H9 (cell line): ENCODE results near the gene ZBTB33. TPM values are rescaled to one million over a fixed set of nuclear protein-coding genes. Genes with fewer than 3 reads are reported as not detected.

Experiments
- DNase-seq: peaks from one replicate; pipeline ENCODE4 v3.0.0-alpha.2; 2017
- H2AFZ ChIP-seq: one replicate; pipeline ENCODE4 v1.6.1; 2013; ENCODE audit warnings: mild to moderate bottlenecking, low read length, control low read depth, moderate library complexity
- H2AK5ac ChIP-seq: 2 replicates; pipeline ENCODE4 v1.6.1; 2013; ENCODE audit warnings: low read length, control low read depth, mixed read lengths; ENCODE audit not compliant: insufficient read length
- H2BK120ac ChIP-seq: one replicate; pipeline ENCODE4 v1.6.1; 2013; ENCODE audit warnings: low read depth, mild to moderate bottlenecking, low read length, control low read depth, inconsistent platforms; ENCODE audit not compliant: poor library complexity, severe bottlenecking
- H2BK12ac ChIP-seq: 2 replicates; pipeline ENCODE4 v1.6.1; 2013; ENCODE audit warnings: low read length, control low read depth, mixed read lengths, low read depth; ENCODE audit not compliant: insufficient read length
- H2BK15ac ChIP-seq: 2 replicates; pipeline ENCODE4 v1.6.1; 2013; ENCODE audit warnings: low read depth, low read length, control low read depth
- H2BK20ac ChIP-seq: one replicate; pipeline ENCODE4 v1.6.1; 2013; ENCODE audit warnings: low read depth, mild to moderate bottlenecking, low read length, control low read depth, inconsistent platforms; ENCODE audit not compliant: poor library complexity, severe bottlenecking
- H2BK5ac ChIP-seq: 2 replicates; pipeline ENCODE4 v1.6.1; 2013; ENCODE audit warnings: low read length, control low read depth, mixed read lengths; ENCODE audit not compliant: insufficient read length
- H3K14ac ChIP-seq: 2 replicates; pipeline ENCODE4 v1.6.1; 2013; ENCODE audit warnings: low read length, control low read depth; ENCODE audit not compliant: insufficient read depth
- H3K18ac ChIP-seq: 2 replicates; pipeline ENCODE4 v1.6.1; 2013; ENCODE audit warnings: low read depth, mild to moderate bottlenecking, mixed read lengths, low read length, control low read depth; ENCODE audit not compliant: insufficient read length
- H3K23ac ChIP-seq: 2 replicates; pipeline ENCODE4 v1.6.1; 2013; ENCODE audit warnings: low read length, control low read depth, mixed read lengths, low read depth; ENCODE audit not compliant: insufficient read length
- H3K23me2 ChIP-seq: 2 replicates; pipeline ENCODE4 v1.6.1; 2013; ENCODE audit warnings: low read depth, mild to moderate bottlenecking, mixed read lengths, low read length, control low read depth; ENCODE audit not compliant: insufficient read length, poor library complexity, severe bottlenecking
- H3K27ac ChIP-seq: 2 replicates; pipeline ENCODE4 v1.5.1; 2013; ENCODE audit warnings: low read length, control low read depth, mixed read lengths, low read depth; ENCODE audit not compliant: insufficient read length
- H3K27me3 ChIP-seq: 2 replicates; pipeline ENCODE4 v1.6.1; 2013; ENCODE audit warnings: low read length, control low read depth, inconsistent platforms; ENCODE audit not compliant: insufficient read depth
- H3K4ac ChIP-seq: 2 replicates; pipeline ENCODE4 v1.6.1; 2013; ENCODE audit warnings: low read depth, mild to moderate bottlenecking, control low read depth, inconsistent platforms, low read length, moderate library complexity
- H3K4me1 ChIP-seq: 2 replicates; pipeline ENCODE4 v1.6.1; 2013; ENCODE audit warnings: low read length, control low read depth, inconsistent platforms; ENCODE audit not compliant: insufficient read depth
- H3K4me2 ChIP-seq: 2 replicates; pipeline ENCODE4 v1.6.1; 2013; ENCODE audit warnings: low read length, control low read depth, mixed read lengths; ENCODE audit not compliant: insufficient read length, insufficient read depth
- H3K56ac ChIP-seq: 2 replicates; pipeline ENCODE4 v1.6.1; 2013; ENCODE audit warnings: low read depth, mild to moderate bottlenecking, mixed read lengths, low read length, control low read depth; ENCODE audit not compliant: insufficient read length
- H3K79me1 ChIP-seq: 2 replicates; pipeline ENCODE4 v1.6.1; 2013; ENCODE audit warnings: low read depth, mild to moderate bottlenecking, moderate library complexity, low read length, control low read depth, inconsistent platforms; ENCODE audit not compliant: insufficient read depth, poor library complexity, severe bottlenecking
- H3K79me2 ChIP-seq: 2 replicates; pipeline ENCODE4 v1.6.1; 2013; ENCODE audit warnings: low read length, control low read depth, inconsistent platforms; ENCODE audit not compliant: insufficient read depth
- H3K9ac ChIP-seq: 2 replicates; pipeline ENCODE4 v1.6.1; 2013; ENCODE audit warnings: low read length, control low read depth, mixed read lengths; ENCODE audit not compliant: insufficient read length; ENCODE audit errors: extremely low read depth
- H3K9me3 ChIP-seq: one replicate; pipeline ENCODE4 v1.6.1; 2013; ENCODE audit warnings: low read depth, low read length, inconsistent platforms; ENCODE audit not compliant: control insufficient read depth
- H3T11ph ChIP-seq: one replicate; pipeline ENCODE4 v1.6.1; 2013; ENCODE audit warnings: mild to moderate bottlenecking, low read length, control low read depth, inconsistent platforms
- H4K20me1 ChIP-seq: one replicate; pipeline ENCODE4 v1.6.1; 2013; ENCODE audit not compliant: control insufficient read depth, insufficient read length, insufficient read depth
- H4K5ac ChIP-seq: 2 replicates; pipeline ENCODE4 v1.6.1; 2013; ENCODE audit warnings: low read depth, mild to moderate bottlenecking, mixed read lengths, low read length, control low read depth; ENCODE audit not compliant: insufficient read length
- H4K8ac ChIP-seq: replicated peaks from 2 replicates; pipeline ENCODE4 v1.6.1; 2013; ENCODE audit warnings: low read length, control low read depth, mixed read lengths, low read depth; ENCODE audit not compliant: insufficient read length
- H4K91ac ChIP-seq: 2 replicates; pipeline ENCODE4 v1.6.1; 2013; ENCODE audit warnings: low read depth, mild to moderate bottlenecking, moderate library complexity, mixed read lengths, low read length, control low read depth; ENCODE audit not compliant: insufficient read length
- H3K27ac Mint-ChIP-seq, 3 experiments: 2 replicates in 2 of 3; 3 replicates in 1 of 3; pipeline ENCODE4 v1.8.0; 2020 to 2021; ENCODE audit warnings: mixed read lengths in 3 of 3, mild to moderate bottlenecking in 1 of 3, moderate library complexity in 1 of 3
- H3K27me3 Mint-ChIP-seq: 2 replicates; pipeline ENCODE4 v1.8.0; 2021; ENCODE audit warnings: low read depth, mild to moderate bottlenecking, moderate library complexity, mixed read lengths
- H3K36me3 Mint-ChIP-seq, 3 experiments: 2 replicates in 2 of 3; 3 replicates in 1 of 3; pipeline ENCODE4 v1.8.0; 2020 to 2021; ENCODE audit warnings: low read depth in 3 of 3, mixed read lengths in 3 of 3; ENCODE audit not compliant: insufficient read depth in 1 of 3
- H3K4me1 Mint-ChIP-seq, 2 experiments: 2 replicates each; pipeline ENCODE4 v1.8.0; 2020; ENCODE audit warnings: mixed read lengths in 2 of 2
- H3K4me3 Mint-ChIP-seq, 2 experiments: 2 replicates in 1 of 2; 3 replicates in 1 of 2; pipeline ENCODE4 v1.8.0; 2020 to 2021; ENCODE audit warnings: mild to moderate bottlenecking in 2 of 2, mixed read lengths in 2 of 2, moderate library complexity in 1 of 2
- H3K9me3 Mint-ChIP-seq, 2 experiments: 2 replicates in 1 of 2; 3 replicates in 1 of 2; pipeline ENCODE4 v1.8.0; 2020; ENCODE audit warnings: mild to moderate bottlenecking in 2 of 2, mixed read lengths in 2 of 2, moderate library complexity in 1 of 2
- WGBS: extraction: QIAGEN DNeasy Blood & Tissue Kit; methylation state at CpG from one replicate; pipeline ENCODE4 v1.1.7; 2013; ENCODE audit warnings: missing lambda C conversion rate, low lambda C conversion rate, mixed read lengths; ENCODE audit not compliant: insufficient read length; ENCODE audit errors: extremely low coverage; 5-methylcytosine and 5-hydroxymethylcytosine counted together
- total RNA-seq: library from RNA; stranded (reverse); gene quantifications from 2 replicates; pipeline ENCODE4 v1.2.1, GENCODE V29; 2021
- TF ChIP-seq, protein P1 (sequence below): fragments of 200-600 bp; sonication (generic); conservative IDR thresholded peaks from 3 replicates; pipeline ENCODE4 v1.8.0; 2021; ENCODE audit warnings: antibody characterized with exemption, mild to moderate bottlenecking

Gene ZBTB33
- total RNA-seq, 1 experiment from 2014 or later, result 18.7 TPM

GRCh38 chrX:120274145-120274544 is 23.5 kb downstream of the ZBTB33 start:
- H3K4me1 Mint-ChIP-seq, result peaks cover 13 to 21% of the 10 kb centered on the region in 2 experiments
- Histone ChIP-seq H2BK12ac (no peak overlapping the region), H3K79me1 (no peaks in the 10 kb centered on the region), H3K79me2 (no peaks in the 10 kb centered on the region), H2AFZ (no peak overlapping the region), H2BK5ac (no peak overlapping the region), H4K5ac (no peak overlapping the region), H3K18ac (no peak overlapping the region), H3K4ac (no peak overlapping the region), H3K23ac (no peak overlapping the region), H3K56ac (no peak overlapping the region), H4K20me1 (no peaks in the 10 kb centered on the region), H4K91ac (no peak overlapping the region), H3K27ac (no peak overlapping the region), H2BK20ac (no peak overlapping the region), H3K14ac (no peak overlapping the region), H2AK5ac (no peak overlapping the region), H4K8ac (no peak overlapping the region), H3K9me3 (peaks cover 21% of the 10 kb centered on the region), H2BK120ac (no peak overlapping the region), H2BK15ac (no peak overlapping the region), H3K4me2 (no peak overlapping the region), H3K9ac (no peak overlapping the region), H3K4me1 (peaks cover 8% of the 10 kb centered on the region; the same call in 1 of the 2 replicates), H3K27me3 (0 out of 2 replicates have a peak, but pooled peaks cover 2% of the 10 kb centered on the region), H3T11ph (no peak overlapping the region), H3K23me2 (no peaks in the 10 kb centered on the region)
- TF ChIP-seq, protein P1, sequence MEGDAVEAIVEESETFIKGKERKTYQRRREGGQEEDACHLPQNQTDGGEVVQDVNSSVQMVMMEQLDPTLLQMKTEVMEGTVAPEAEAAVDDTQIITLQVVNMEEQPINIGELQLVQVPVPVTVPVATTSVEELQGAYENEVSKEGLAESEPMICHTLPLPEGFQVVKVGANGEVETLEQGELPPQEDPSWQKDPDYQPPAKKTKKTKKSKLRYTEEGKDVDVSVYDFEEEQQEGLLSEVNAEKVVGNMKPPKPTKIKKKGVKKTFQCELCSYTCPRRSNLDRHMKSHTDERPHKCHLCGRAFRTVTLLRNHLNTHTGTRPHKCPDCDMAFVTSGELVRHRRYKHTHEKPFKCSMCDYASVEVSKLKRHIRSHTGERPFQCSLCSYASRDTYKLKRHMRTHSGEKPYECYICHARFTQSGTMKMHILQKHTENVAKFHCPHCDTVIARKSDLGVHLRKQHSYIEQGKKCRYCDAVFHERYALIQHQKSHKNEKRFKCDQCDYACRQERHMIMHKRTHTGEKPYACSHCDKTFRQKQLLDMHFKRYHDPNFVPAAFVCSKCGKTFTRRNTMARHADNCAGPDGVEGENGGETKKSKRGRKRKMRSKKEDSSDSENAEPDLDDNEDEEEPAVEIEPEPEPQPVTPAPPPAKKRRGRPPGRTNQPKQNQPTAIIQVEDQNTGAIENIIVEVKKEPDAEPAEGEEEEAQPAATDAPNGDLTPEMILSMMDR, result no peak
- no CpG with 5 or more reads among the region's 2 CpGs for whole genome bisulfite sequencing
- peaks cover 50% of the 10 kb centered on the region for H3K27me3 Mint-ChIP-seq
- peaks cover 0 to 5% (median 0%) of the 10 kb centered on the region in 3 experiments; a peak in 1 of 7 replicates for H3K36me3 Mint-ChIP-seq
- no peak overlapping the region for H3K27ac Mint-ChIP-seq
- no peak overlapping the region for H3K4me3 Mint-ChIP-seq
- peaks cover 65 to 72% of the 10 kb centered on the region in 2 experiments for H3K9me3 Mint-ChIP-seq
- no peak for DNase-seq
